AG04450 (cell line): ENCODE measurements around the gene IPO13. TPM values are rescaled to one million over a fixed set of nuclear protein-coding genes. Genes with fewer than 3 reads are reported as not detected.

Experiments used
- CTCF ChIA-PET: fragments of 300-600, 350-600 bp; formaldehyde crosslinking; extraction: SDS; loops from one replicate; lab custom pipeline; 2022; ENCODE audit warnings: antibody characterized with exemption, inconsistent platforms; lab: Charles Lee
- POLR2A ChIA-PET: fragments of 350-600 bp; formaldehyde crosslinking; extraction: SDS; loops from one replicate; lab custom pipeline; 2021; ENCODE audit warnings: antibody characterized with exemption, inconsistent platforms; lab: Yijun Ruan, JAX
- DNase-seq: peaks from one replicate; pipeline ENCODE4 v3.0.0-alpha.2; 2011; ENCODE audit warnings: low read depth, low spot score
- H3K27ac ChIP-seq: one replicate; pipeline ENCODE4 v1.5.1; 2012; ENCODE audit warnings: low read depth, low read length, control low read depth
- H3K27me3 ChIP-seq: one replicate; pipeline ENCODE4 v1.6.0; 2012; ENCODE audit warnings: low read length; ENCODE audit not compliant: control insufficient read depth, insufficient read depth
- H3K4me3 ChIP-seq: 2 replicates; pipeline ENCODE4 v1.5.1; 2011; ENCODE audit warnings: mild to moderate bottlenecking, low read depth, low read length, control low read depth
- H3K9me3 ChIP-seq: 2 replicates; pipeline ENCODE4 v1.5.1; 2012; ENCODE audit warnings: low read length; ENCODE audit not compliant: control insufficient read depth, insufficient read depth
- CTCF ChIP-seq: IDR thresholded peaks from 2 replicates; pipeline ENCODE4 v1.5.1; 2011; ENCODE audit warnings: low read depth, low read length, control low read depth, inconsistent platforms
- polyA plus RNA-seq: library from polyadenylated mRNA; depleted of rRNA; stranded (reverse); fragments of >200 nt; gene quantifications from 2 replicates; pipeline ENCODE4 v1.2.3, GENCODE V29; 2011

Gene IPO13
- polyA plus RNA-seq, 1 experiment = 11.2 TPM

- DNase-seq = no peak
- Histone ChIP-seq H3K27me3 (no peaks in the 10 kb centered on the region), H3K27ac (no peak overlapping the region), H3K9me3 (no peaks in the 10 kb centered on the region), H3K4me3 (no peak overlapping the region)
- CTCF ChIA-PET = interaction anchor here (0.6 kb wide), 1 partner anchor 196 kb away, joined by 3 read pairs; no protein-coding TSS in a partner anchor
- POLR2A ChIA-PET = no interaction called here
- no peak for TF ChIP-seq CTCF
These were observed 14.9 kb downstream of the IPO13 start for GRCh38 chr1:43961692-43962091.

GRCh38 chr1:43962324-43962723, 15.6 kb downstream of the IPO13 start:
- no peak for DNase-seq
- no peak for TF ChIP-seq CTCF
- Histone ChIP-seq H3K27ac (no peak overlapping the region), H3K27me3 (no peaks in the 10 kb centered on the region), H3K9me3 (no peaks in the 10 kb centered on the region), H3K4me3 (no peak overlapping the region)
- ChIA-PET CTCF (interaction anchor here (0.6 kb wide), 1 partner anchor 197 kb away, joined by 3 read pairs; no protein-coding TSS in a partner anchor), POLR2A (no interaction called here)

- Histone ChIP-seq H3K27ac (no peak overlapping the region), H3K27me3 (no peaks in the 10 kb centered on the region), H3K4me3 (no peak overlapping the region), H3K9me3 (no peaks in the 10 kb centered on the region)
- no peak for TF ChIP-seq CTCF
- CTCF ChIA-PET = no interaction called here
- DNase-seq = no peak
- POLR2A ChIA-PET = no interaction called here
These were observed 16.3 kb downstream of the IPO13 start for GRCh38 chr1:43963006-43963405.

GRCh38 chr1:43963890-43964289, 17.1 kb downstream of the IPO13 start:
- POLR2A ChIA-PET = no interaction called here
- Histone ChIP-seq H3K27ac (no peak overlapping the region), H3K9me3 (no peaks in the 10 kb centered on the region), H3K27me3 (no peaks in the 10 kb centered on the region), H3K4me3 (no peak overlapping the region)
- TF ChIP-seq CTCF = no peak
- no peak for DNase-seq
- CTCF ChIA-PET = interaction anchor here (1.3 kb wide), 1 partner anchor 29 kb away, joined by 3 read pairs; no protein-coding TSS in a partner anchor

- Histone ChIP-seq H3K27me3 (no peaks in the 10 kb centered on the region), H3K4me3 (no peak overlapping the region), H3K9me3 (no peaks in the 10 kb centered on the region; the same call in 1 of the 2 replicates), H3K27ac (no peak overlapping the region)
- ChIA-PET CTCF (no interaction called here), POLR2A (no interaction called here)
- no peak for DNase-seq
- no peak for TF ChIP-seq CTCF
These were observed 18.6 kb downstream of the IPO13 start for GRCh38 chr1:43965316-43965715.
